PC-9 (cell line): Measurements from ENCODE around the gene TBX21.

Experiments used
- CTCF ChIP-seq: fragments of 200-600 bp; sonication (generic); conservative IDR thresholded peaks from 2 replicates; pipeline ENCODE4 v1.6.1; 2017; ENCODE audit warnings: mixed run types, antibody characterized with exemption, mild to moderate bottlenecking, moderate library complexity
- EZH2 ChIP-seq: fragments of 200-600 bp; sonication (generic); IDR thresholded peaks from 2 replicates; pipeline ENCODE4 v1.8.0; 2017; ENCODE audit warnings: antibody characterized with exemption, low read depth

DNA sequence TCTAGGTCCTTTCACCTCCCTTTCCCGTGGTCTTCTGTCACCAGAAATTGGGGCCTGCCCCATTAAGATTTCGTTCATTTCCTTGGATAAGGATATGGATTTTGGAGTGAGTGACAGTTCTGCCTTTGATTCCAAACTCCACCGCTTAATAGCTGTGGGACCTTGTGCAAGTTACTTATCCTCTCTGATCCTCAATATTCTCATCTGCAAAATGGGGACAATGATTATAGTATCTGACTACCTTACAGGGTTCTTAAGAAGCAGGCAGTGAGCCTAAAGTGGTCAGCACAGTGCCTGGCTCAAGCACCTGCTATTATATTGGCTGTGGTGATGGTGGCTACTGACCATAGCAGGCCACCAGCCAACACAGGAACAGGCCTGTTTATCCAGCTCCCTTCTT, 23.4 kb upstream of the TBX21 start:
- no peak for TF ChIP-seq EZH2
- no peak for TF ChIP-seq CTCF
